ENCODE measurements around the gene CCNB1.
"Not testable (repeated sequence)": the region's sequence is repeated elsewhere in the genome, so short reads cannot be mapped to it uniquely, and the experiment has no call there.

The CCNB1 gene

GRCh38 chr5:69148981-69149675 lies 17.8 kb upstream of the CCNB1 start:
- no peak overlapping the region for H3K9ac ChIP-seq (ENCODE audit: low read depth, low read length)

GRCh38 chr5:69149676-69150010 lies 17.3 kb upstream of the CCNB1 start:
- no peaks in the 10 kb centered on the region for H3K27me3 ChIP-seq (ENCODE audit: insufficient read depth, low read length)
- H3K4me3 ChIP-seq (ENCODE audit: low read length), result no peak overlapping the region
- no peaks in the 10 kb centered on the region for H3K36me3 ChIP-seq (ENCODE audit: insufficient read depth, low read depth, low read length)
- H3K27ac ChIP-seq (ENCODE audit: low read length), result no peak overlapping the region
- no peaks in the 10 kb centered on the region for H3K4me1 ChIP-seq (ENCODE audit: insufficient read depth, low read length)
- H3K9me3 ChIP-seq (ENCODE audit: insufficient read depth, low read depth, low read length), result no peaks in the 10 kb centered on the region
- no peak overlapping the region for H3K9ac ChIP-seq (ENCODE audit: low read depth, low read length)

More at GRCh38 chr5:69148981-69149675, 17.8 kb upstream of the CCNB1 start:
- Histone ChIP-seq H3K9me3 (ENCODE audit: insufficient read depth, low read depth, low read length) (no peaks in the 10 kb centered on the region), H3K4me1 (ENCODE audit: insufficient read depth, low read length) (no peaks in the 10 kb centered on the region), H3K36me3 (ENCODE audit: insufficient read depth, low read depth, low read length) (no peaks in the 10 kb centered on the region), H3K27me3 (ENCODE audit: insufficient read depth, low read length) (no peaks in the 10 kb centered on the region), H3K27ac (ENCODE audit: low read length) (no peak overlapping the region), H3K4me3 (ENCODE audit: low read length) (no peak overlapping the region)

- Histone ChIP-seq H3K4me1 (ENCODE audit: insufficient read depth, low read length) (no peaks in the 10 kb centered on the region), H3K9ac (ENCODE audit: low read depth, low read length) (no peak overlapping the region), H3K27me3 (ENCODE audit: insufficient read depth, low read length) (no peaks in the 10 kb centered on the region), H3K27ac (ENCODE audit: low read length) (no peak overlapping the region), H3K9me3 (ENCODE audit: insufficient read depth, low read depth, low read length) (no peaks in the 10 kb centered on the region), H3K4me3 (ENCODE audit: low read length) (no peak overlapping the region), H3K36me3 (ENCODE audit: insufficient read depth, low read depth, low read length) (no peaks in the 10 kb centered on the region)
These were observed 14.2 kb upstream of the CCNB1 start for GRCh38 chr5:69152731-69153130.

GRCh38 chr5:69156456-69156855 lies 10.5 kb upstream of the CCNB1 start:
- Histone ChIP-seq H3K36me3 (ENCODE audit: insufficient read depth, low read depth, low read length) (no peaks in the 10 kb centered on the region), H3K4me1 (ENCODE audit: insufficient read depth, low read length) (no peaks in the 10 kb centered on the region), H3K9me3 (ENCODE audit: insufficient read depth, low read depth, low read length) (no peaks in the 10 kb centered on the region), H3K9ac (ENCODE audit: low read depth, low read length) (no peak overlapping the region), H3K27me3 (ENCODE audit: insufficient read depth, low read length) (no peaks in the 10 kb centered on the region), H3K27ac (ENCODE audit: low read length) (no peak overlapping the region), H3K4me3 (ENCODE audit: low read length) (no peak overlapping the region)

GRCh38 chr5:69158039-69158438 lies 8.9 kb upstream of the CCNB1 start:
- Histone ChIP-seq H3K9me3 (ENCODE audit: insufficient read depth, low read depth, low read length) (no peaks in the 10 kb centered on the region), H3K27me3 (ENCODE audit: insufficient read depth, low read length) (no peaks in the 10 kb centered on the region), H3K27ac (ENCODE audit: low read length) (no peak overlapping the region), H3K4me1 (ENCODE audit: insufficient read depth, low read length) (no peaks in the 10 kb centered on the region), H3K36me3 (ENCODE audit: insufficient read depth, low read depth, low read length) (no peaks in the 10 kb centered on the region), H3K4me3 (ENCODE audit: low read length) (no peak overlapping the region), H3K9ac (ENCODE audit: low read depth, low read length) (no peak overlapping the region)

GRCh38 chr5:69160651-69161050 lies 6.3 kb upstream of the CCNB1 start:
- Histone ChIP-seq H3K4me3 (ENCODE audit: low read length) (no peak overlapping the region), H3K9me3 (ENCODE audit: insufficient read depth, low read depth, low read length) (no peaks in the 10 kb centered on the region), H3K27ac (ENCODE audit: low read length) (no peak overlapping the region), H3K27me3 (ENCODE audit: insufficient read depth, low read length) (no peaks in the 10 kb centered on the region), H3K9ac (ENCODE audit: low read depth, low read length) (no peak overlapping the region), H3K4me1 (ENCODE audit: insufficient read depth, low read length) (no peaks in the 10 kb centered on the region), H3K36me3 (ENCODE audit: insufficient read depth, low read depth, low read length) (no peaks in the 10 kb centered on the region)

- Histone ChIP-seq H3K27me3 (ENCODE audit: insufficient read depth, low read length) (no peaks in the 10 kb centered on the region), H3K9me3 (ENCODE audit: insufficient read depth, low read depth, low read length) (no peaks in the 10 kb centered on the region), H3K4me3 (ENCODE audit: low read length) (peak overlapping the region; percentile 92), H3K36me3 (ENCODE audit: insufficient read depth, low read depth, low read length) (peaks cover 48% of the 10 kb centered on the region), H3K4me1 (ENCODE audit: insufficient read depth, low read length) (peaks cover 11% of the 10 kb centered on the region; the same call in 1 of the 2 replicates), H3K9ac (ENCODE audit: low read depth, low read length) (peak overlapping the region; percentile 100), H3K27ac (ENCODE audit: low read length) (peak overlapping the region; percentile 88)
These were observed 524 bp downstream of the CCNB1 start for GRCh38 chr5:69167493-69167855.

GRCh38 chr5:69167929-69168328 lies 979 bp downstream of the CCNB1 start:
- peak overlapping the region; percentile 100 for H3K9ac ChIP-seq (ENCODE audit: low read depth, low read length)
- no peak overlapping the region for H3K27ac ChIP-seq (ENCODE audit: low read length)
- H3K36me3 ChIP-seq (ENCODE audit: insufficient read depth, low read depth, low read length), result peaks cover 52% of the 10 kb centered on the region
- H3K4me1 ChIP-seq (ENCODE audit: insufficient read depth, low read length), result peaks cover 11% of the 10 kb centered on the region; the same call in 1 of the 2 replicates
- H3K27me3 ChIP-seq (ENCODE audit: insufficient read depth, low read length), result no peaks in the 10 kb centered on the region
- H3K9me3 ChIP-seq (ENCODE audit: insufficient read depth, low read depth, low read length), result no peaks in the 10 kb centered on the region
- peak overlapping the region; percentile 92 for H3K4me3 ChIP-seq (ENCODE audit: low read length)

GRCh38 chr5:69170495-69170894 lies 3.5 kb downstream of the CCNB1 start:
- H3K9ac ChIP-seq (ENCODE audit: low read depth, low read length), result no peak overlapping the region
- no peak overlapping the region for H3K4me3 ChIP-seq (ENCODE audit: low read length)
- H3K4me1 ChIP-seq (ENCODE audit: insufficient read depth, low read length), result peaks cover 11% of the 10 kb centered on the region; the same call in 1 of the 2 replicates
- no peaks in the 10 kb centered on the region for H3K27me3 ChIP-seq (ENCODE audit: insufficient read depth, low read length)
- H3K9me3 ChIP-seq (ENCODE audit: insufficient read depth, low read depth, low read length), result no peaks in the 10 kb centered on the region
- H3K36me3 ChIP-seq (ENCODE audit: insufficient read depth, low read depth, low read length), result peaks cover 78% of the 10 kb centered on the region
- no peak overlapping the region for H3K27ac ChIP-seq (ENCODE audit: low read length)

GRCh38 chr5:69170969-69171368 lies 4.0 kb downstream of the CCNB1 start:
- peaks cover 11% of the 10 kb centered on the region; the same call in 1 of the 2 replicates for H3K4me1 ChIP-seq (ENCODE audit: insufficient read depth, low read length)

GRCh38 chr5:69181659-69182293 lies 14.8 kb downstream of the CCNB1 start:
- H3K4me3 ChIP-seq (ENCODE audit: low read length); H3K4me1 ChIP-seq (ENCODE audit: insufficient read depth, low read length); H3K27ac ChIP-seq (ENCODE audit: low read length); H3K9ac ChIP-seq (ENCODE audit: low read depth, low read length); H3K27me3 ChIP-seq (ENCODE audit: insufficient read depth, low read length); H3K9me3 ChIP-seq (ENCODE audit: insufficient read depth, low read depth, low read length): not testable (repeated sequence)
- H3K36me3 ChIP-seq (ENCODE audit: insufficient read depth, low read depth, low read length), result peaks cover 19% of the 10 kb centered on the region

More at GRCh38 chr5:69170969-69171368, 4.0 kb downstream of the CCNB1 start:
- H3K27ac ChIP-seq (ENCODE audit: low read length), result no peak overlapping the region
- H3K36me3 ChIP-seq (ENCODE audit: insufficient read depth, low read depth, low read length), result peaks cover 83% of the 10 kb centered on the region
- H3K9me3 ChIP-seq (ENCODE audit: insufficient read depth, low read depth, low read length), result no peaks in the 10 kb centered on the region
- no peak overlapping the region for H3K4me3 ChIP-seq (ENCODE audit: low read length)
- H3K27me3 ChIP-seq (ENCODE audit: insufficient read depth, low read length), result no peaks in the 10 kb centered on the region
- no peak overlapping the region for H3K9ac ChIP-seq (ENCODE audit: low read depth, low read length)

GRCh38 chr5:69184621-69185020 lies 17.7 kb downstream of the CCNB1 start:
- no peak overlapping the region for H3K9ac ChIP-seq (ENCODE audit: low read depth, low read length)
- H3K36me3 ChIP-seq (ENCODE audit: insufficient read depth, low read depth, low read length), result no peaks in the 10 kb centered on the region
- H3K4me1 ChIP-seq (ENCODE audit: insufficient read depth, low read length), result no peaks in the 10 kb centered on the region
- no peaks in the 10 kb centered on the region for H3K9me3 ChIP-seq (ENCODE audit: insufficient read depth, low read depth, low read length)
- no peak overlapping the region for H3K4me3 ChIP-seq (ENCODE audit: low read length)
- no peaks in the 10 kb centered on the region for H3K27me3 ChIP-seq (ENCODE audit: insufficient read depth, low read length)
- no peak overlapping the region for H3K27ac ChIP-seq (ENCODE audit: low read length)

Data from iPS-20b (cell line).